Erythroblast (primary cell): ENCODE measurements around the gene RPL13.

Experiments
- GATA1 ChIP-seq: IDR thresholded peaks from 2 replicates; pipeline ENCODE4 v1.6.1; 2011; ENCODE audit warnings: low read depth, mild to moderate bottlenecking, control low read depth, low read length, moderate library complexity
- POLR2A ChIP-seq: IDR thresholded peaks from 2 replicates; pipeline ENCODE4 v1.6.1; 2011; ENCODE audit warnings: mild to moderate bottlenecking, low read length

DNA sequence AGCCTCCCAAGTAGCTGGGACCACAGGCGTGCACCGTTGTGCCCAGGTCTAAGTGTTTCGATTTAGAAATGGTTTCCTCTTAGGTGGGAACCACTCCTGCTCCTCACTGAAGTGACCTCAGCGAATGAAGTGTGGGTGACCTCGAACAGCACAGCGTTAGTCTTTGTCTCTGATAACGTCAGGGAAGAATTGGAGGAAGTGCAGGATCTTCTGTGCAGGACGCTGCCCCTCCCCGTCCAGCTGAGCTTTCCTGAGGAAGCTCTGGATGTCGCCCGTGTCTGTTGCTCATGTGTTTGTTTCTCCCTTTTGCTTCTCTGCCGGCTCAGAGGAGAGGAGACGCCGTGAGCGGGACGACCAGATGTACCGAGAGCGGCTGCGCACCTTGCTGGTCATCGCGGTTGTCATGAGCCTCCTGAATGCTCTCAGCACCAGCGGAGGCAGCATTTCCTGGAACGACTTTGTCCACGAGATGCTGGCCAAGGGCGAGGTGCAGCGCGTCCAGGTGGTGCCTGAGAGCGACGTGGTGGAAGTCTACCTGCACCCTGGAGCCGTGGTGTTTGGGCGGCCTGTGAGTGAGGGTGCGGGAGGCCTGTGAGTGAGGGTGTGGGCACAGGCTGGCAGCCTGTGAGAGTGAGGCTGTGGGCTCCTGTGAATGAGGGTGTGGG is 36.7 kb upstream of the RPL13 start:
- TF ChIP-seq POLR2A (no peak), GATA1 (no peak)
